Measurements from ENCODE around the gene RTN1.

GRCh38 chr14:59601056-59601455 is 269.5 kb downstream of the RTN1 start:
- TF ChIP-seq, protein P1, sequence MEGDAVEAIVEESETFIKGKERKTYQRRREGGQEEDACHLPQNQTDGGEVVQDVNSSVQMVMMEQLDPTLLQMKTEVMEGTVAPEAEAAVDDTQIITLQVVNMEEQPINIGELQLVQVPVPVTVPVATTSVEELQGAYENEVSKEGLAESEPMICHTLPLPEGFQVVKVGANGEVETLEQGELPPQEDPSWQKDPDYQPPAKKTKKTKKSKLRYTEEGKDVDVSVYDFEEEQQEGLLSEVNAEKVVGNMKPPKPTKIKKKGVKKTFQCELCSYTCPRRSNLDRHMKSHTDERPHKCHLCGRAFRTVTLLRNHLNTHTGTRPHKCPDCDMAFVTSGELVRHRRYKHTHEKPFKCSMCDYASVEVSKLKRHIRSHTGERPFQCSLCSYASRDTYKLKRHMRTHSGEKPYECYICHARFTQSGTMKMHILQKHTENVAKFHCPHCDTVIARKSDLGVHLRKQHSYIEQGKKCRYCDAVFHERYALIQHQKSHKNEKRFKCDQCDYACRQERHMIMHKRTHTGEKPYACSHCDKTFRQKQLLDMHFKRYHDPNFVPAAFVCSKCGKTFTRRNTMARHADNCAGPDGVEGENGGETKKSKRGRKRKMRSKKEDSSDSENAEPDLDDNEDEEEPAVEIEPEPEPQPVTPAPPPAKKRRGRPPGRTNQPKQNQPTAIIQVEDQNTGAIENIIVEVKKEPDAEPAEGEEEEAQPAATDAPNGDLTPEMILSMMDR (IDR thresholded peaks at IDR 0.05 in 2 of 3, conservative IDR thresholded peaks at IDR 0.05 in 1 of 3; ENCODE audit: insufficient read depth in 2 of 3, low read depth in 1 of 3, low read length in 3 of 3), result no peak
- TF ChIP-seq EZH2 (IDR thresholded peaks at IDR 0.05; ENCODE audit: borderline replicate concordance, low read depth, low read length), result no peak
- no peak for TF ChIP-seq NFYB (IDR thresholded peaks at IDR 0.05; ENCODE audit: extremely low read depth, insufficient read length)
- no peak for TF ChIP-seq ZC3H11A (IDR thresholded peaks at IDR 0.05; ENCODE audit: low read depth, low read length)

All from K562 (cell line).